ENCODE data around the gene PDSS1. TPM values are rescaled to one million over a fixed set of nuclear protein-coding genes. Genes with fewer than 3 reads are reported as not detected.

The PDSS1 gene
- polyA plus RNA-seq, 3 donors = 12.1 to 13.1 (median 12.6) TPM

GRCh38 chr10:26780793-26781601, 83.5 kb downstream of the PDSS1 start:
- Histone ChIP-seq H3K36me3 (replicated peaks in 1 of 2; ENCODE audit: control insufficient read depth in 1 of 2, insufficient read depth in 2 of 2, low read length in 2 of 2) (peaks cover 4 to 27% of the 10 kb centered on the region in 2 donors), H2AFZ (ENCODE audit: insufficient read depth, low read depth, low read length, poor library complexity, severe bottlenecking) (no peak overlapping the region), H3K27me3 (ENCODE audit: control insufficient read depth in 2 of 2, insufficient read depth in 2 of 2, low read length in 2 of 2) (no peaks in the 10 kb centered on the region), H3K9me3 (replicated peaks in 1 of 2; ENCODE audit: control insufficient read depth in 1 of 2, insufficient read depth in 1 of 2, low read length in 2 of 2) (no peaks in the 10 kb centered on the region), H3K4me1 (ENCODE audit: control insufficient read depth in 1 of 2, insufficient read depth in 2 of 2, low read length in 2 of 2) (peaks cover 20 to 21% of the 10 kb centered on the region in 2 donors), H3K27ac (ENCODE audit: low read depth in 1 of 2, low read length in 2 of 2) (peak overlapping the region in 1 of 2 donors; percentile 68), H4K20me1 (ENCODE audit: insufficient read depth, low read length) (peaks cover 100% of the 10 kb centered on the region), H3K4me2 (replicated peaks; ENCODE audit: extremely low read depth, low read length, poor library complexity, severe bottlenecking) (no peak overlapping the region), H3K9ac (ENCODE audit: insufficient read depth, low read length, poor library complexity, severe bottlenecking) (no peak overlapping the region), H3K79me2 (ENCODE audit: insufficient read depth, low read length) (peaks cover 99% of the 10 kb centered on the region), H3K4me3 (replicated peaks in 1 of 3; ENCODE audit: low read depth in 2 of 3, low read length in 3 of 3) (no peak overlapping the region)
- intact Hi-C loops (cut with micrococcal nuclease) = no loop called here
- DNase-seq = peak; percentile 52 to 87 (median 62)
- H3K27ac Mint-ChIP-seq = peak overlapping the region in 6 of 7 donors; percentile 35 to 85 (median 70)
- H3K4me3 Mint-ChIP-seq = no peak overlapping the region
- WGBS (ENCODE audit: insufficient coverage) = 100% methylated on average over 1 of the region's 4 CpGs
- peaks cover 48% of the 10 kb centered on the region for H3K4me1 Mint-ChIP-seq
- no peaks in the 10 kb centered on the region for H3K9me3 Mint-ChIP-seq
- H3K36me3 Mint-ChIP-seq = peaks cover 16 to 20% of the 10 kb centered on the region in 2 donors
- TF ChIP-seq CTCF (IDR thresholded peaks at IDR 0.05) = no peak
- H3K27me3 Mint-ChIP-seq (ENCODE audit: low read depth in 3 of 3) = no peaks in the 10 kb centered on the region

GRCh38 chr10:26781797-26782196, 84.3 kb downstream of the PDSS1 start:
- peaks cover 48% of the 10 kb centered on the region for H3K4me1 Mint-ChIP-seq
- H3K79me2 ChIP-seq (ENCODE audit: insufficient read depth, low read length) = peaks cover 99% of the 10 kb centered on the region
- intact Hi-C loops (cut with micrococcal nuclease) = no loop called here
- H3K36me3 ChIP-seq (replicated peaks in 1 of 2; ENCODE audit: control insufficient read depth in 1 of 2, insufficient read depth in 2 of 2, low read length in 2 of 2) = peaks cover 4 to 23% of the 10 kb centered on the region in 2 donors
- H3K27ac ChIP-seq (ENCODE audit: low read depth in 1 of 2, low read length in 2 of 2) = peak overlapping the region in 1 of 2 donors; percentile 68
- peak overlapping the region in 6 of 7 donors; percentile 35 to 85 (median 70) for H3K27ac Mint-ChIP-seq
- H3K4me1 ChIP-seq (ENCODE audit: control insufficient read depth in 1 of 2, insufficient read depth in 2 of 2, low read length in 2 of 2) = peaks cover 20 to 21% of the 10 kb centered on the region in 2 donors
- peaks cover 16 to 18% of the 10 kb centered on the region in 2 donors for H3K36me3 Mint-ChIP-seq
- H3K9ac ChIP-seq (ENCODE audit: insufficient read depth, low read length, poor library complexity, severe bottlenecking) = no peak overlapping the region
- WGBS (ENCODE audit: insufficient coverage) = no CpG with 5 or more reads among the region's 2 CpGs
- no peak overlapping the region for H3K4me3 Mint-ChIP-seq
- peaks cover 100% of the 10 kb centered on the region for H4K20me1 ChIP-seq (ENCODE audit: insufficient read depth, low read length)
- H3K9me3 ChIP-seq (replicated peaks in 1 of 2; ENCODE audit: control insufficient read depth in 1 of 2, insufficient read depth in 1 of 2, low read length in 2 of 2) = no peaks in the 10 kb centered on the region
- no peaks in the 10 kb centered on the region for H3K9me3 Mint-ChIP-seq
- H3K27me3 ChIP-seq (ENCODE audit: control insufficient read depth in 2 of 2, insufficient read depth in 2 of 2, low read length in 2 of 2) = no peaks in the 10 kb centered on the region
- no peak overlapping the region for H3K4me2 ChIP-seq (replicated peaks; ENCODE audit: extremely low read depth, low read length, poor library complexity, severe bottlenecking)
- peak; percentile 13 to 69 (median 19) for DNase-seq
- H3K27me3 Mint-ChIP-seq (ENCODE audit: low read depth in 3 of 3) = no peaks in the 10 kb centered on the region
- no peak for TF ChIP-seq CTCF (IDR thresholded peaks at IDR 0.05)
- no peak overlapping the region for H2AFZ ChIP-seq (ENCODE audit: insufficient read depth, low read depth, low read length, poor library complexity, severe bottlenecking)
- H3K4me3 ChIP-seq (replicated peaks in 1 of 3; ENCODE audit: low read depth in 2 of 3, low read length in 3 of 3) = no peak overlapping the region

All from CD14-positive monocyte (primary cell).